ENCODE data around the gene POGLUT2. TPM values are rescaled to one million over a fixed set of nuclear protein-coding genes. Genes with fewer than 3 reads are reported as not detected.

POGLUT2 gene
- total and polyA plus RNA-seq, 10 of the 15 experiments (the other 5 are each of a cell fraction or from before 2014, with no cell fraction given), result 2.9 to 11.3 (median 7.6) TPM

DNA sequence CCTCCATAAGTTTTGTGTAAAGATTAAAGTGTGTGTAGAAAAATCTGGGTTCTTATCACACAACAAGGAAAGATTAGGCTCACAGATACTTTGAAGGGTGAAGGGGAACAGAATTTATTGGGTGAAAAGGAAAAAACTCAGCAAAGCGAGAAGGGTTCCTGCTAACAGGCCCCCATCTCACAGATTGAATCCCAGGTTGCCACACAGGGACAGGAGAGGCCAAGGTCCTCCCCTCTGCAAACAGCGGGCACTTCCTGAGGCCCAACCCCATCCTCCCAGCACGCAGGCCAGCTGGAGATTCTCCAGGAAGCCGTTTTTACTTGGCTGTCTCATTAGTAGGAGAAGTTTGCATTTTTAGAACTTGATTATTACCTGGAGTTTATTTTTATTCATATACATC lies 31.9 kb upstream of the POGLUT2 start (continued):
- TF ChIP-seq, protein P1, sequence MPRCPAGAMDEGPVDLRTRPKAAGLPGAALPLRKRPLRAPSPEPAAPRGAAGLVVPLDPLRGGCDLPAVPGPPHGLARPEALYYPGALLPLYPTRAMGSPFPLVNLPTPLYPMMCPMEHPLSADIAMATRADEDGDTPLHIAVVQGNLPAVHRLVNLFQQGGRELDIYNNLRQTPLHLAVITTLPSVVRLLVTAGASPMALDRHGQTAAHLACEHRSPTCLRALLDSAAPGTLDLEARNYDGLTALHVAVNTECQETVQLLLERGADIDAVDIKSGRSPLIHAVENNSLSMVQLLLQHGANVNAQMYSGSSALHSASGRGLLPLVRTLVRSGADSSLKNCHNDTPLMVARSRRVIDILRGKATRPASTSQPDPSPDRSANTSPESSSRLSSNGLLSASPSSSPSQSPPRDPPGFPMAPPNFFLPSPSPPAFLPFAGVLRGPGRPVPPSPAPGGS (IDR thresholded peaks at IDR 0.05; ENCODE audit: borderline replicate concordance, insufficient read depth, low read depth, low read length, poor library complexity, severe bottlenecking), result no peak
- TF ChIP-seq SMC3 (IDR thresholded peaks at IDR 0.05; ENCODE audit: borderline replicate concordance, low read length) (no peak), RB1 (IDR thresholded peaks at IDR 0.05; ENCODE audit: borderline replicate concordance) (no peak), SUZ12 (IDR thresholded peaks at IDR 0.05; ENCODE audit: unreplicated experiment) (no peak), TARDBP (IDR thresholded peaks at IDR 0.05; ENCODE audit: borderline replicate concordance) (no peak), STAT3 (IDR thresholded peaks at IDR 0.05; ENCODE audit: low read depth, low read length) (no peak)
- TF ChIP-seq, protein P2, sequence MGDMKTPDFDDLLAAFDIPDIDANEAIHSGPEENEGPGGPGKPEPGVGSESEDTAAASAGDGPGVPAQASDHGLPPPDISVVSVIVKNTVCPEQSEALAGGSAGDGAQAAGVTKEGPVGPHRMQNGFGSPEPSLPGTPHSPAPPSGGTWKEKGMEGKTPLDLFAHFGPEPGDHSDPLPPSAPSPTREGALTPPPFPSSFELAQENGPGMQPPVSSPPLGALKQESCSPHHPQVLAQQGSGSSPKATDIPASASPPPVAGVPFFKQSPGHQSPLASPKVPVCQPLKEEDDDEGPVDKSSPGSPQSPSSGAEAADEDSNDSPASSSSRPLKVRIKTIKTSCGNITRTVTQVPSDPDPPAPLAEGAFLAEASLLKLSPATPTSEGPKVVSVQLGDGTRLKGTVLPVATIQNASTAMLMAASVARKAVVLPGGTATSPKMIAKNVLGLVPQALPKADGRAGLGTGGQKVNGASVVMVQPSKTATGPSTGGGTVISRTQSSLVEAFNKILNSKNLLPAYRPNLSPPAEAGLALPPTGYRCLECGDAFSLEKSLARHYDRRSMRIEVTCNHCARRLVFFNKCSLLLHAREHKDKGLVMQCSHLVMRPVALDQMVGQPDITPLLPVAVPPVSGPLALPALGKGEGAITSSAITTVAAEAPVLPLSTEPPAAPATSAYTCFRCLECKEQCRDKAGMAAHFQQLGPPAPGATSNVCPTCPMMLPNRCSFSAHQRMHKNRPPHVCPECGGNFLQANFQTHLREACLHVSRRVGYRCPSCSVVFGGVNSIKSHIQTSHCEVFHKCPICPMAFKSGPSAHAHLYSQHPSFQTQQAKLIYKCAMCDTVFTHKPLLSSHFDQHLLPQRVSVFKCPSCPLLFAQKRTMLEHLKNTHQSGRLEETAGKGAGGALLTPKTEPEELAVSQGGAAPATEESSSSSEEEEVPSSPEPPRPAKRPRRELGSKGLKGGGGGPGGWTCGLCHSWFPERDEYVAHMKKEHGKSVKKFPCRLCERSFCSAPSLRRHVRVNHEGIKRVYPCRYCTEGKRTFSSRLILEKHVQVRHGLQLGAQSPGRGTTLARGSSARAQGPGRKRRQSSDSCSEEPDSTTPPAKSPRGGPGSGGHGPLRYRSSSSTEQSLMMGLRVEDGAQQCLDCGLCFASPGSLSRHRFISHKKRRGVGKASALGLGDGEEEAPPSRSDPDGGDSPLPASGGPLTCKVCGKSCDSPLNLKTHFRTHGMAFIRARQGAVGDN (IDR thresholded peaks at IDR 0.05), result no peak
